Stimulated activated CD4-positive, alpha-beta T cell treated with anti-CD3 and anti-CD28 coated beads, Interleukin-2, amount 100 ng/mL, for 48 hours (primary cell): ENCODE data around the gene TOX3.

Experiments used
- DNase-seq, 2 donors: peaks; one replicate each; pipeline ENCODE4 v3.0.0-alpha.2; 2020

Gene TOX3

DNA sequence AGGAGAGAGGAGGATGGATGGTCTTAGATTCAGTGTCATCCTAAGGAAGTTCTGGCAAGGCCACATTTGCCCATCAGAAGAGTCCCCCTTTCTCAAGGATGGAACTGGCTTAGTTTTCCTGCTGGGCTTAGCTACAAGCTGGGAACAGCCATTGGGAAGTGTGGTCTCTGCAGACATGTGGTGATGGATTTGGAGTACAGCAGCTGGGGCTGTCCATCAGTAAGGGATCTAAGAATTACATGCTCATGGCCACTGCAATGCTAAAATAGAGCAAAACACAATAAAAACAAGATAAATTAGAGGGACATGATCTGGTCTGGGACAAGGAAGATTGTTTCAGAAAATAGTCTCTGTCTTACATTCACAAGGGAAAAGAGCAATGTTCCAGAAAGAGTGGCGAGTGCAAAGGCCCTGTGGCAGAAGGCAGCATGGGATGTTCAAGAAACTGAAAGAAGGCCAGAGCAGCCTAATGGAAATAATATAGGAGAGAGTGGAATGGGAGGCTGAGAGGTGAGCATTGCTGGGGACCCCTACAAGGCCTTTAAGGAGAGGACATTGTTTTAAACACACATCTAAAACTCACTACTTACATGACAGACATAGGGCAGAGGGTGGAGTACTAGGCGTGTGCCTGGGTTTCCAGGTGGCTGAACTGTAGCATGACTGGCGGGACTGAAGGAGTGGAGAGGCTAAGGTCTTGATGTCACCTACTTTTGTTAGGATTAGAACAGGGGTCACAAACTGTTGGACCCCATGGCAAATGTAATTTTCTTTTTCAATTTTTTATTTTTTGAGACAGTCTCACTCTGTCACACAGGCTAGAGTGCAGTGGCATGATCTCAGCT lies 17.0 kb upstream of the TOX3 start:
- DNase-seq = no peak

DNA sequence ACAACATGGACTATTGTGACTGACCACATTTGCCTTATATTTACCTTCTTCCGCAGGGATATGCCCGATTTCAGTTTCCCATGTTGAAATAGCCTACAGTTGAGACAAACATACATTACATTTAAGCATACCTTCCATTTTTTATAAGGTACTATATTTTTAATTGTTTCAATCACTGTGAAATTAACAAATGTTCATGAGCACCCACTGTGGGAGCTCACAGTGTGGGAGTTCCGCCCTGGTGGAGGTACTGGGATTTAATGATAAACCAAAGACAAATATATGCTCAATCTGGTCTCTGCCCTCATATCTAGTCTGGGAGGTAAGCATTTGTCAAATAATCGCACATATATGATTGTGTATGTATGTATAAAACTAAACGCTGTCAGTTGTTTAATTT lies 15.8 kb upstream of the TOX3 start:
- DNase-seq = no peak

DNA sequence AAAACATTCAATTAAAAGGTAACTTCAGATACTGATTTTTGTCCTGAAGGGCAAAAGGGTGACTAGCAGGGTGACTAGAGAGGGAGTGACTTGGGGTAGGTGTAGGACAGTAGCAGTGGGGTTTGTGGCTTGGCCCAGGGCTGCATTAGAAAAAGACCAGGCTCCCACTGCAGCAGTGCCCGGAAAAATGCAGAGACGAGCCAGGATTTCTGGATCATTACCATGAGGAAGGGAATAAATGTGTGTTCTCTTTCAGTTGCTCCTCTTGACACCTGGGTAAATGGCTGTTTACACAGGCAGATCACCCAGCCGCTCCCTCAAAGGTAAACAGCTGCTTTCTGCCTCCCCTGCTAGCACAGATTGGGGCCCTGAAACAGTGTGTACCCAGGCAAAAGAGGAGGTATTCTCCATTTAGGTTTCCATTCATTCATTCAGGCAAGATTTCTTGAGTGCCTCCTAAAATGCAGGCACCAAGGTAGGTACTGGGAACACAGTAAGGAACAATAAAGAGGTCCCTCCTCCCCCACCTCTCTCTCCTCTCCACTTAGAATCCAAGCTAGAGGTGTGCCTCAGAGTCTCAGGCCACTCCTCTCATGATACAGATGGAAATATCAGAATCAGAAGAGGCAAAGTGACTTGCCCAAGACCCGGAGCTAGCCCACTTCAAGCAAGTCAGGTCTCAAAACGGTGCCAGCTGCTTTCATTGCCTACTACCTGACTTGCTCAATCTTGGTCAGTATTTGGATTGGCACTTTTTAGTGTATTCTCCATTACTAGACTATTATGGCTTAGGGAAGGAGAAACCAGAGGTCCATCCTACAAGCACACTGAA lies 15.2 kb upstream of the TOX3 start:
- DNase-seq = no peak

DNA sequence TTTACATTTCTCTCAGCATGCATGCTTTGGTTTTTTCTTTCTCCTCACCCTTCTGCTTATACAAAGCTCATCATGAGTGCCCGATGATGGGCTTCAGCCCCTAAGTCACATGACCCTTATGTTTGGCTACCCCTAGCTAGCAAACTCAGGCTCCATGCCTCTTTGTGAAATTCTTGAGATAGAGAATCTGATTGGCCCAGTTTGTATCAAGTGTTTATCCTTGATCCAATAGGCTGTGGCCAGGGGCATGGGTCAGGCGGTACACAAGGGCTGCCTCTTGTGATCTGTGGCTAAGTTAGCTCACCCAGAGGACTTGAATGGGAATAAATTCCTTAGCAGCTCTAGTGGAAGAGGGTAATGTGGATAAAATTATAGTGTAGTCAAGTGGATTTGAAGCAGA lies 11.5 kb upstream of the TOX3 start:
- DNase-seq = no peak

DNA sequence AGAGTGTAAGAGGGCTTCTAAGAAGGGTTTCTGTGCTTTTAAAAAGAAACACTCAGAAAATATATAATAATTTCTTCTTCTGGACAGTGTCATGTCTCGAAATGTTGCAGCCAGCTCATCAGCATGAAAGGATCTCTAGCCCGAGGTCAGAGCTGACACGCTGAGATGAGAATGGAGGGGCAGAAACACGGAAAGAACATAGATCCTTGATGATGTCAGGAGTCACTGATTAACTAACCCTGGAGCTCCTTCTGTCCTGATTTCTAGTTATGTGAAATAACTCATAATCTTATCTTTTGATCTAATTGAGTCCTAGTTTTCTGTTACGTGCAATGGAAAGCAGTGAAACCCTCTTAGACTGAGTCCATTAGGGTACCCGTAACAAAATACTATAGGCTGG lies 10.3 kb upstream of the TOX3 start:
- DNase-seq = no peak

DNA sequence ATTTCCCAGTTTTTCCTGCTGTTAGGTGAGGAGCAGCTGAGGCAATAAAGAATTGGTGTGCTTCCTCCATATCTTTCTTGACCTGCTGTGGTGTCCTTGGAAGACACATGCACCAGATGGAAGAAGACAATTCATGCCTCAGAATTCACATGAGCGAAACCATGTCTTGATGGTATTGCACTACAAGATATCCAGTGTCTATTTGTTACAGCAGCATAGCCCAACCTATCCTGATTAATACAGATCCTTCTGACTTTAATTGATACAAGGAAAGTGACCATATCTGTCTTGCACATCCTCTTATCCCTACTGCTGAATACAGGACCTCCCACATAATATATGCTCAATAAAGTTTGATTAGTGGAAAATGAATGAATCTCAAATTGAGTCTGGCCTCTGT lies 9.1 kb upstream of the TOX3 start:
- no peak for DNase-seq

DNA sequence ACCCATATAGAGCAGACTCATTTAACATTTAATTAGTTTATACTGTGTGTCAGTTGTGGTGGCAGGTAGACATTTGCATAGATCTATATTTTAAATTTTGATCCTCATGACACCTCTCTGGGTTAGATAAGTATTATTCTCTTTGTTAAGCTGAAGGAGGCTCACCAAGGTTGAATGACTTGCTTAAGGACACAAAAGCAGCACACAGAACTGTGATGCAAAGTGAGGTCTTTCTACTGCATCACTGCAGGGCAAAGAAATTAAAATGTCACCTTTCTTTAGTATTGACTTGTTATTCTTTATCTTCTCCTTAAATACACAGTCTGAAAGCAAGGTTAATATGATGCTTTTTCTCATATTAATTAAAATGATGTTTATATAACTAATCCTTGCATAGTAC lies 8.6 kb upstream of the TOX3 start:
- DNase-seq = no peak

DNA sequence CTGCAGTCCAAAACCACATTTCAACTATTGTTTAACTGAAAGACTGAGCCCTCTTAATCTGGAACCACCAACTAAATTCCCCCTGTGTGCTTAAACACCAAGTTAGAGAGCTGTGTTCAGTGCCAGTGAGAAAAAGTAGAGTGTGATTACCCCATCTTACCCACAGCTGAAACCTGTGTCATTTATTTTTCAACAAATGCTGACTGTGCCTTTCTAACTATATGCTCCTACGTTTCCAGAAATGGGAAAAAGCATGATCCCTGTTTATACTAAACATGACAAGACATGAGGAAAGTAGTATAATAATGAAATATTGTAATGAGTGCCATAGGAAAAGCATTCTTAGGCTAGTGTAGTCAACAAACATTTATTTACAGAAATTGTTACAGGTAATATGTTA lies 7.4 kb upstream of the TOX3 start:
- DNase-seq = no peak

DNA sequence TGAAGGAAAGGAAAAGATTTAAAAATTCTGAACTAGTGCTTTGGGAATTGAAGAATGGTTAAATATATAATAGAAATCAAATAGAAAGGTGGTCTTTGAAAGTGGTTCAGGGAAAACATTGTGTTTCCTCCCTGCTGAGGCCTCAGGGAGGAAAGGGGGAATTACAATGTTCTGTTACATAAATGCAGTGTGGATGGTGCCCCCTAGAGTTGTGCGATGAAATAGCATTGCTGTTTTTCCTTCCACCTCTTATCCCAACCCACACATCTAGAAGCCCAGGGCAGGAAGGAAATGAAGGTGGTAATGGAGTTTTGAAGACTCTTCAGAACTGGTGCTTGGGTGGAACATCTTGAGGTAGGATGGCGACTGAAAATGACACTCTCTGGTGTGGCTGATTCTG lies 6.4 kb upstream of the TOX3 start:
- DNase-seq = no peak

DNA sequence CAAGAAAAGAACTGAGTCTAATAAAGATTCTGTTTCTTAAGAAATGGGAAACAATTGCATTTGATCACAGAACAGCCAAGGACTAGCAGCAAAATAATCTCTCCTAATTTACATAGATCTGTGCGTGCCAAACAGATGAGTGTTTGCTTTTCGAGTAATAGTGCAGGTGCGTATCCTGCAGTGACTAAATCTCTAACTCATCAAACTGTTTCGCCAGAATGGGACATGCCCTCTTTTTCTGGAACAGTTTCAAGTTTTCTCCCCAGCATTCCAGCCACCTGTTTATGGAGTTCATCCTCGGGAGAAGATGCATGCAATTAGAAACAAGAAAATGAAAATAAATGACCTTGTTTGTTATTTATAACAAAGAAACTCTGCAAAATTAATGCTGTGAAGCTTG lies 5.7 kb upstream of the TOX3 start:
- no peak for DNase-seq

DNA sequence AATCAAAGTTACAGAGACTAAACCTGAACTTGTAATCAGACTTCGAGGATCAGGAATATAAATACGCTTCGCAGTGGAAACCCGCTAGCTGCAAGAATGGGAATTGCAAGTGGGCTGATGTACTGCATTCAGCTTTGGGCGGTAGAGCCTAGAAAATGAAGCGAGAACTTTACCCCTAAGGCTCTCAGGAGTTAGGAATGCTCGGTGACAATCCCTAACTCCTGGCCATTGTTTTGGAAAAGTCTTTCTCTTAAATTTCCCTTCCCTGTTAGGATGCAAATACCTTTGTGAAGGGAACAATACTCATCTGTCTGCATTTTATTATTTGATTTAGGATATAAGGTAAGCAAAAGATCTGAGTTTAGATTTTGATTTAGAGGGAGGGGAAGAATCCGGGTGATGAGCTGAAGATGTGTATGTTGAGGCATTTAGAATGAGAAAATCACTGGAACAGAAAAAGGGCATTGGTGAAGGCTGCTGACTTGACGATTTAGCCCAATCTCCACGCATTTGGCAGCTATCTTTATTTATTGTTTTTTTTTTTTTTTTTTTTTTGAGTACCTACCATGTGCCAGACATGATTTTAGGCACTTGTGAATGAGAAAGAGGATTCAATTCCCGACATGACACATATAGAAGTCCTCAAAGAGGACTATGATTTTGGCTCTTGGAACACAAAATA lies 2.2 kb upstream of the TOX3 start:
- DNase-seq = no peak

DNA sequence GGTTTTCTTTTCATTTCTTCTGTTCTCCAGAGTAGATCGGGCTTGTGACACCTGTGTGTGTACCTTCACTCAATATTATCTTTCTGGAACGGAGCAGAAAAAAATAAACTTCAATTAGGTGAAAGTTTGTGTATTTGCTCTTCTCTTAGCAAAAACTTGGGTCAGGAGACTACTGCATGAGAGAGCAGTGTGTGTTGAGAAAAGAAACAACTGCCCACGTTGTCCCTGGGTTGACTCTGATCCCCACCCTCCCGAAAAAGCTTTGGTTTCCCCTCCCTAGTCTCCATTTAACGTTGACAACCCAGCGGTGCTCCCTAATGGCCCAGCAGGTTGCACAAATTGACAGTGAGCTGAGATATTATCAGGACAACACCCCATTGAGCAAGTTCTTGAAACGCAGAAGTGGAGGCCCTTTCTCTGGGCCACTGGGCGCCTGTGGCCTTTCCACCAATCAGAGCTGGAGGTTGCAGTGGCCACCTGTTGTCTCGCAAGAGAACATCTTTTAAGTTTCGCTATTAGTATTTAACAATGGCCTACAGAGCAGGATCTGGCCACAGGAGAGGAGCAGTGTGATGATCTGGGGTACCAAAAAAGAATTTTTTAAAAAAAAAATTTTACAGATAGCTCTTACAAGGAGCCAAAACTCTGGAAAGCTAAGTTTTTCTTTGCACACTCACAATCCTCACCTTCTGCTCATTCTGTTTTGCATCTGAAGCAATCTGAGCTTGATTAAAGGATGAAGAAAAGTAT lies 1.5 kb upstream of the TOX3 start:
- DNase-seq = no peak

DNA sequence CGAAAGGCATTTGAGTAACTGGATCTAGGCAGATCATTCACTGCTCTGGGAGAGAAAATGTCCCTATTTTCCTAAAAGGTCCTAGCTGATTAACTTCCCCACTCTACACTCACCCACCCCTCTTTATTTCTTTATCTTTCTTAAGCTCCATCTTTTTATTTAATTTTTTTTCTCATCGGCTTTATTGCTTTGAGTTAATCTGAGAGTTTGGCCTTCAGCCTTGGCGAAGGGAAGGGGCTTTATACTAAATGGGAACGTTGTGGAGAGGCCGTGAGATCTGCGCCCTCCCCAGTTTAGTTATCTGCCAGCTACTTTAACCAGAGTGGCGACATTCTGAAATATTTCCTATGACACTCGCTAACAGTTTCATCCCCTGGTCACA lies 882 bp upstream of the TOX3 start:
- no peak for DNase-seq

DNA sequence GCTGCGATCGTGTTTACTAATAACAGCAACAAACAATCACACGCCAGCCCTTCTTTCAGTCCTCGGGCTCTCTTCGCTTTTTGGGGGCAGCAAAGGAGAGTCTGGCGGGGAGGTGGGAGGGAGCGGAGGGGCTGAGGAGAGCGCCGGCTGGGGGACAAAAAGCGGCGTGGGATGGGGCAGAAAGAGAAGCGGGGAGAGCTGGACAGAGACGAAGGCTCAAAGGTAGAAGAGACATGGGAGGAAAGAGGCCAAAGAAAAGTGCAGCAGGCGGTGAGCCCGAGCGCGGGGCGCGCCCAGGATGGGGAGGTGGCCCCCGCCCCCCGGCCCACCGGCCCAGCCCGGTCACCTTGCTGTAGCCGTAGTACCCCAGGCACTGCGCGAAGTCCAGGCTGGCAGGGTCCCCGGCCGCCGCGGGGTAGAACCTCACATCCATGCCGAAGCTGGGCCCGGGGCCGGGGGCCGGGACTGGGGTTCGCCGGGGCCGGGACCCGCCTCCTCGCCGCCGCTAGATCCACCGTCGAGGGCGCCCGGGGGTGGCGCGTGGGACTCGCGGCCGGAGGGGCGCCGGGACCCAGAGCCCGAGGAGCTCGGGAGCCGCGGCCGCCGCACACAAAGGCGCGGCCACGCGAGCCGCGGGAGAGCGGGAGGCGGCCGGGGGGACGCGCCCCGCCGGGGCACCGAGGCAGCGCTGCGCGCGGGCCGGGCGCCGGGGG lies 496 bp downstream of the TOX3 start:
- no peak for DNase-seq

DNA sequence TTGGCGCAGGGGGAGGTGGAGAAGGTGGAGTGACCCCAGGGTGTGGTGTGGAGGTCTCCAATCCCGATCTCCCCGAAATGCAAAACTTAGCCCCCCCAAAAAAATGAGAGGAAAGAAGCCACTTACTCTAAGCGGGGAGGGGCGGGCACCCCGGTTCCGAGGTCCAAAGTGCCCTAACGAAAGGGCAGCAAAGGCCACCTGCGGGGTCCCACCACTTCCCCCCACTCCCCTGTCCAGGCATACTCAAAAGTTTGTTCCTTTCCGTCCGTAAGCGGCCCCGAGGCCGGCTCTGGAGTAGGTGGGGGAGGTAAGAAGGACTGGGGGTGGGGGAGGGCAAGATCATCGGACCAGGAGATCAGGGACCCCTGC lies 1.1 kb downstream of the TOX3 start:
- DNase-seq = no peak

DNA sequence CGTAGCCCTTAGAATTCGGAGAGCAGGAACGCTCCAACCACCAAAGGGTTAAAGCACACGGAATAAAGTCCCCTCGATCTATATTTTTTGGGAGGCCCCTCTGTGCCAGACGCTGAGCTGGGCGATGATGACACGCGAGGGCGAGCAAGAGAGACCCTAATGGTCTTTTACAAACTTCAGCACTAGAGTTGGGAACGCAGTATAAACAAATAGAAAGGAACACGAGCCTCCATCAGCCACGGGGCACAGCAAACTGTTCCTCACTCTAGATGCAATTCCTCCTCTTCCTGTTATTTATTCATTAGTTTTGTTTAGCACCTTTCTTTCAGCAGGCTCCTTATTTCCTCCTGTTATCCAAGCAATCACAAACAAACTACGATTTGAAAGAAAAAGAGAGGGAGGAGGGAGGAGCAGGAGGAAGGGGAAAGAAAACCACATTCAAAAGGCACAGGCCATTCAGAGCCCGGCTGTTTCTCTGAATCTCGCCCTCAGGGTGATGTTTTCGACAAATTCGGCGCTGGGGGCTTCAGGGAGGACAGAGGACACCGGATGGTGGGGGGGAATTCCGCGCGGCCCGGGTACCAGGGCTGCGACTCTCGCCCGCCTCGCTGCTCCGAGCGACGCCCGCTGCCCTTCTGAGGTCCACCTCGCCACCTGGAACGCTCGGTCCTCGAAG lies 1.6 kb downstream of the TOX3 start:
- no peak for DNase-seq

DNA sequence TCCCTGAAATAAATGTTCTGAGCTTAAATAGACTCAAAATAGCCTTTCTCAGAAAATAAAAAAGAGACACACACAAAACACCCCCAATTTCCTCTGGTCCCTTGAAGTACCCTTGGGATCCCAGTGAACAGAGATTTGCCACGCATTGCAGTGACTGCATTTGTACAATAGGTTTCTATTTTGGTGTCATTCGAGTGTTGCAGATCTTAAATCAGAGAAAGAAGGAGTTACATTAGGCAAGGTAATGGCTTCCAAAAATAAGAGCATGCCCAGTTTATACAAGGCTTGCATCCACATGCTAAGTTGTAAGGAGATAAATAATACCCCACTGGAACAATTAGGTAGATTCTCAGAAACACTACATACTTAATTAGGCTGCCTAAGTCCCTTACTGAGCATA lies 2.2 kb downstream of the TOX3 start:
- no peak for DNase-seq

DNA sequence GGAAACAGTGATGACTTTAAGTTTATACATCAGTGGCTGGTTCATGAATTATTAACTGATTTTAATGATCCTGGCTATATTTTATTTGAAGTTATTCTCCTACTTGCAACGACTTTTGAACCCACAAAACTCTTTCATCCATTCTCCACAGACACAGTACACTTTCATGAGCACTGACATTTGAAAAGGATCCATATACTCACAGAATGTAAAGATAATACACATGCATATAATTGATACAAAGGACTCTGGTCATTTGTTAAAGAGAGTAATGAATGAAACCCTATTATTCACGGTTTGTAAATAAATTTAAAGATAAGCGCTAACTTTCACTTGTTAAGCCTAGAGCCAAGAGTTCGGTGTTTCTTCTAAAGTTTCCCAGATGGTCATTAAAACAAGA lies 3.3 kb downstream of the TOX3 start:
- DNase-seq = no peak

DNA sequence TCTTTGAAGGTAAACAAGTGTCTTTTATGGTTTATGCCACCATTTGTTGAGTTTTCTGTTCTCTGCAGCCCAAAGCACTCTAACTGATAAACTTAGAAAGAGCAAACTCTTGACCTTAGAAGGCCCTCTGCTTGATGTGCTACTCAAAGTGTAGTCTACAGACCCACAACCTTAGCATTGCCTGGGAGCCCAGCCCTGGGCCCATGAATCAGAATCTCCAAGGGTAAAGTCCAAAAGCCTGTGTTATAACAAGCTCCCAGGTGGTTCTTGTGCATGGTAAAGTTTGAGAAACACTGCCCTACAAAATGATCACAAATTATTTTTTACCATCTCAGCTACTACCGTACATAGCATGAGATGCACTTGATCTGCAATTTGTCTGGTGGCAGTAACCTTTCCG lies 6.0 kb downstream of the TOX3 start:
- DNase-seq = no peak

DNA sequence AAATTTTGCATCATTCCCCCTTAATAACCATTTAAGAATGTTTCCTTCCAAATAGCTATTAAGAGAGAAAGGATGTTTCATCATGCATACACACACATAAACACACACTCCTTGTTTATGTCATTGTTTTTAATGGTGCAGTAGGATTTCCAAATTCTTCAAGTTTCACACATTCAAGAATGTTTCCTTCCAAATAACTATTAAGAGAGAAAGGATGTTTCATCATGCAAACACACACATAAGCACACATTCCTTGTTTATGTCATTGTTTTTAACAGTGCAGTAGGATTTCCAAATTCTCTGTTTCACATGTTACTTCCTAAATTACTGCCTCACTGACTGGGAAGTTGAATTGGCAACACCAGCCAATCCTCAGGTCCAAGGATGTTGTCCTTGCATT lies 7.8 kb downstream of the TOX3 start:
- DNase-seq = no peak

DNA sequence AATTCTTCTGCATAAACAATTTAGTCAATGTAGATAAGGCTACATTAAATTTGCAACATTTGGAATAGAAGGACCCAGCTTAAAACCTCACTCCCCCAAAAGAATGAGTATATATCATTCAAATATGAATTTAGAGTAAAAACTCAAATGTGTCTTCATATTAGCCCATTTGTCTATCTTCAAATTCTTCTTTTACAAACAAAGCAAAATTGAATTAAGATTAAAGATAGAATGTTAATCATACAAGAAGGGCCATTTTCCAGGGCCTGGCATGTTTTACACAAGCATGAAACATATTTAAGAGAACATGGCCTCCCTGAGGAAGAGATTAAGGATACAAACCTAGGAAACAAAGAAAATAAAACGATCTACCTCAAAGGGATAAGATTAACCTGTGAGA lies 8.4 kb downstream of the TOX3 start:
- no peak for DNase-seq

DNA sequence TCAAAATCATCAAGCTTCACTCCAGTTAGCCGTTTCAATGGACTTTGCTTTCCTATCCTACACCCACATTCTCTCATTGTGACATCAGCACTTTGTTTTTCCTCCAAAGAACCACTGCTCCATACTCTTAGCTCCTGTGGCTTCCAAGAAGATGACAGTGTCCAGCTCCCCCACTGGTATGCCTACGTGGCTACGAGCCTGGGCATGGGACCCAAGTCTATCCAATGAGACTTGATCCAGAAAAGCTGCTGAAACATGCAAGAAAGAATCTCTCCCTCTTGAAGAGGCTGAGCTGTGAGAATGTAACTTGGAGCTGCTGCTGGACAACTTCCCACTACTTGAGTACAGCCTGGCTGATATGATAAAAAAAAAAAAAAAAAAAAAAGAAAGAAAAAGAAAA lies 9.4 kb downstream of the TOX3 start:
- no peak for DNase-seq
